HepG2 (cell line): ENCODE data around the gene FAM184B. TPM values are rescaled to one million over a fixed set of nuclear protein-coding genes. Genes with fewer than 3 reads are reported as not detected.

Experiments used
- ATAC-seq: fragments of 200-7000 bp; cut with Tn5 transposase; 3 replicates; pipeline ENCODE4 v1.9.1; 2020; ENCODE audit warnings: mild to moderate bottlenecking, moderate library complexity
- BruUV-seq: library from RNA; stranded (reverse); fragments of 400-500 nt; replicated peaks from 2 replicates; lab custom pipeline; 2021; lab: Mats Ljungman, UMichigan
- CTCF ChIA-PET: fragments of 300-600 bp; formaldehyde crosslinking; extraction: SDS; loops from one replicate; lab custom pipeline; 2021; ENCODE audit warnings: low total read pairs, inconsistent platforms, low intra/inter-chr PET ratio; lab: Yijun Ruan, JAX
- POLR2A ChIA-PET: fragments of 350-600 bp; sonication (Branson Sonifier 250); formaldehyde crosslinking; loops from one replicate; lab custom pipeline; 2020; ENCODE audit warnings: antibody characterized with exemption, inconsistent platforms; lab: Yijun Ruan, JAX
- DNase-seq: peaks from one replicate; pipeline ENCODE4 v3.0.0-alpha.2; 2015; ENCODE audit warnings: low spot score
- FAIRE-seq: peaks from 3 replicates; lab custom pipeline; 2011; peaks lifted over from hg19 to GRCh38; lab: Jason Lieb, UNC
- H2AFZ ChIP-seq: one replicate; pipeline ENCODE4 v1.6.1; 2011; ENCODE audit warnings: low read length, inconsistent platforms
- H3K27ac ChIP-seq: fragments of 300-600 bp; 3 replicates; pipeline ENCODE4 v1.8.0; 2011; ENCODE audit warnings: mixed run types, mild to moderate bottlenecking, mixed read lengths, low read length, inconsistent platforms; ENCODE audit not compliant: insufficient read depth; ENCODE audit errors: extremely low read length
- H3K27me3 ChIP-seq, 2 experiments: fragments of 200-600 bp in 1 of 2; 2 replicates in 1 of 2; 3 replicates in 1 of 2; pipeline versions ENCODE4 v1.6.0 to v1.8.0; 2011; ENCODE audit warnings: low read length in 2 of 2, mild to moderate bottlenecking in 2 of 2, moderate library complexity in 2 of 2, inconsistent platforms in 1 of 2; ENCODE audit not compliant: insufficient read depth in 2 of 2, control insufficient read depth in 1 of 2
- H3K36me3 ChIP-seq, 2 experiments: fragments of 200-600 bp in 1 of 2; replicated peaks in 1 of 2; 2 replicates in 1 of 2; 3 replicates in 1 of 2; pipeline versions ENCODE4 v1.5.1 to v1.8.0; 2011; ENCODE audit warnings: low read length in 2 of 2, inconsistent platforms in 1 of 2; ENCODE audit not compliant: insufficient read depth in 2 of 2, control insufficient read depth in 1 of 2
- H3K4me1 ChIP-seq: 2 replicates; pipeline ENCODE4 v1.5.1; 2012; ENCODE audit warnings: low read length, inconsistent platforms; ENCODE audit not compliant: insufficient read depth
- H3K4me2 ChIP-seq: 2 replicates; pipeline ENCODE4 v1.6.0; 2011; ENCODE audit warnings: low read depth, low read length, inconsistent platforms
- H3K4me3 ChIP-seq, 3 experiments: fragments of 200-600 bp in 1 of 3; sonication (generic), shearing (Covaris generic) in 1 of 3; replicated peaks in 1 of 3; 2 replicates each; pipeline ENCODE4 v1.5.1; 2011 to 2016; ENCODE audit warnings: low read length in 3 of 3, inconsistent platforms in 2 of 3, low read depth in 2 of 3, mild to moderate bottlenecking in 2 of 3, control low read depth in 1 of 3, mixed read lengths in 1 of 3; ENCODE audit not compliant: insufficient read depth in 1 of 3
- H3K79me2 ChIP-seq: one replicate; pipeline ENCODE4 v1.6.1; 2011; ENCODE audit warnings: low read length, inconsistent platforms; ENCODE audit not compliant: insufficient read depth
- H3K9ac ChIP-seq: 2 replicates; pipeline ENCODE4 v1.6.0; 2011; ENCODE audit warnings: mild to moderate bottlenecking, low read depth, low read length, inconsistent platforms; ENCODE audit not compliant: insufficient read depth
- H3K9me3 ChIP-seq: 2 replicates; pipeline ENCODE4 v1.5.1; 2012; ENCODE audit warnings: mild to moderate bottlenecking, low read length
- H4K20me1 ChIP-seq: 2 replicates; pipeline ENCODE4 v1.6.0; 2011; ENCODE audit warnings: inconsistent platforms, mild to moderate bottlenecking, low read length, moderate library complexity; ENCODE audit not compliant: insufficient read depth
- FIP1L1 ChIP-seq: fragments of 200-400 bp; formaldehyde crosslinking; IDR thresholded peaks from 2 replicates; pipeline ENCODE4 v1.6.1; 2018; ENCODE audit warnings: low read depth, mild to moderate bottlenecking, low read length, moderate library complexity, borderline replicate concordance; ENCODE audit not compliant: insufficient read depth
- KLF11 ChIP-seq: IDR thresholded peaks from 2 replicates; pipeline ENCODE4 v1.6.1; 2016; ENCODE audit warnings: missing compliant biosample characterization
- MAFF ChIP-seq: IDR thresholded peaks from 2 replicates; pipeline ENCODE4 v1.6.1; 2011; ENCODE audit warnings: low read depth, low read length, improper control_type of control experiment
- NR3C1 ChIP-seq: sonication (generic); formaldehyde crosslinking; IDR thresholded peaks from 2 replicates; pipeline ENCODE4 v1.4.0; 2020; ENCODE audit warnings: missing genetic modification reagents
- RAD21 ChIP-seq: fragments of 450-650 bp; formaldehyde crosslinking; IDR thresholded peaks from 2 replicates; pipeline ENCODE4 v1.5.0; 2020; ENCODE audit warnings: mild to moderate bottlenecking
- ZNF720 ChIP-seq: sonication (generic); formaldehyde crosslinking; IDR thresholded peaks from 2 replicates; pipeline ENCODE4 v1.4.0; 2020; ENCODE audit warnings: missing genetic modification reagents
- WGBS: methylation state at CpG from one replicate; pipeline ENCODE4 v1.1.6; 2017; ENCODE audit warnings: low lambda C conversion rate; 5-methylcytosine and 5-hydroxymethylcytosine counted together
- in situ Hi-C: cut with HindIII; loops from 2 replicates; pipeline ENCODE4 v1.10.0; 2017; ENCODE audit warnings: low pct_unique_long_range_greater_than_20kb; ENCODE audit not compliant: extremely low pct_ligation_motif_present
- intact Hi-C: fragments of 100-400 bp; cut with micrococcal nuclease; formaldehyde crosslinking; loops from one replicate; pipeline ENCODE4 v1.10.0; 2022; ENCODE audit not compliant: unreplicated experiment
- polyA plus RNA-seq, 8 experiments: library from polyadenylated mRNA; depleted of rRNA in 3 of 8; stranded (reverse) in 7 of 8; unstranded in 1 of 8; fragments of >200 nt; fragmentation: Illumina TruSeq in 4 of 8; extraction: Trizol in 4 of 8; gene quantifications; 2 replicates each; pipeline versions ENCODE4 v1.2.1 to v1.2.3, GENCODE V29; 2011 to 2016; ENCODE audit warnings: low read depth in 4 of 8, missing spikeins in 1 of 8, mixed read lengths in 1 of 8; ENCODE audit not compliant: insufficient read depth in 1 of 8
- total RNA-seq, 5 experiments: library from RNA; depleted of rRNA; stranded (reverse); fragments of >200 nt; fragmentation: Illumina TruSeq; extraction: Trizol; gene quantifications; 2 replicates each; pipeline ENCODE4 v1.2.3, GENCODE V29; 2016; ENCODE audit warnings: low read depth in 1 of 5
- TF ChIP-seq, protein P1 (sequence below): sonication (generic); formaldehyde crosslinking; IDR thresholded peaks from 2 replicates; pipeline ENCODE4 v1.8.1; 2023; ENCODE audit warnings: mild to moderate bottlenecking, moderate library complexity, missing genetic modification reagents
- TF ChIP-seq, protein P2 (sequence below): sonication (generic); formaldehyde crosslinking; IDR thresholded peaks from 2 replicates; pipeline ENCODE4 v1.5.0; 2020; ENCODE audit warnings: mild to moderate bottlenecking, missing genetic modification reagents, moderate library complexity

The FAM184B gene
- total and polyA plus RNA-seq, 2 of the 13 experiments (the other 11 are each of a cell fraction or from before 2014, with no cell fraction given), result not detected

DNA sequence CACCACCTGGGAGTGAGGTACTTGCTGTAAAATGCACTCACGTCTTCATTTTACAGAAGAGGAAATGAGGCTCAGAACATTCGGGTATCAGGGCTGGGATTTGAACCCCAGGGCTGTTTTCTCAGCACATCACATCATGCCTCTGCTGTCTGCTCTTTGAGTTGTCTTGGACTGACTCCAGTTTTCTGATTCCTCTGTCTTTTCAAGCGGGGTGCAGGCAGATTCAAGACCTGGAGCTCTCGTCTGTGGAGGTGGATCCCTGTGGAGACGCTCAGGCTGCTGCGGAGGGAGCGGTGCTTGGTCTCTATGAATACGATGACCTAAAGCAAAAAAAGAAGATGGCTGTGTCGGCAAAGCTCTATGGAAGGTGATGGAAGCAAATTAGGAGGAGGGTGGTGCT lies 198.1 kb downstream of the FAM184B start:
- TF ChIP-seq RAD21 (CRISPR knock-in tag), result no peak
- TF ChIP-seq, protein P1, sequence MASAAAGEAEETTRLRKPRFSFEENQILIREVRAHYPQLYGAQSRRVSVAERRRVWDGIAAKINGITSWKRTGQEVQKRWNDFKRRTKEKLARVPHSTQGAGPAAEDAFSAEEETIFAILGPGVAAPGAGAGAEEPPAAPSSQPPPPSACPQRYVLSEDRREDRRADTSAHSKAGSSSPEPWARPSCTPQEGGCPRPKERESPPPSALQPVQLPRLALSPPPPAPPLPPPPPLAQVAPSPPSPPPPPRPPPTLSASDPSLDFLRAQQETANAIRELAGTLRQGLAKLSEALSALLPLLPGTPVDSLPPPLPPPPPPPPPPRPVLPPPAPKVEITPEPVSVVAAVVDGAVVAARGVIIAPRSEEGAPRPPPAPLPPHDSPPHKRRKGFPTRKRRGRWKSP, result no peak
- TF ChIP-seq KLF11, result no peak
- no peak for TF ChIP-seq MAFF
- TF ChIP-seq ZNF720 (CRISPR knock-in tag), result no peak
- Histone ChIP-seq H3K9ac (no peak overlapping the region), H3K4me1 (peaks cover 48% of the 10 kb centered on the region), H3K4me2 (no peak overlapping the region), H3K36me3 (peaks cover 9 to 71% of the 10 kb centered on the region in 2 experiments), H3K27ac (no peak overlapping the region), H4K20me1 (no peaks in the 10 kb centered on the region), H3K4me3 (no peak overlapping the region), H3K79me2 (peaks cover 19% of the 10 kb centered on the region), H3K9me3 (no peaks in the 10 kb centered on the region), H3K27me3 (no peaks in the 10 kb centered on the region; a peak in 1 of 5 replicates), H2AFZ (no peak overlapping the region)
- 97% methylated on average over 9 of the region's 9 CpGs for WGBS
- ChIA-PET CTCF (no interaction called here), POLR2A (interaction anchor here (1.7 kb wide), 1 partner anchor 24 kb away, joined by 4 read pairs; no protein-coding TSS in a partner anchor)
- in situ Hi-C loops (no loop called here), intact Hi-C loops (no loop called here)
- no peak for ATAC-seq
- FAIRE-seq, result no peak
- DNase-seq, result no peak
- BruUV-seq, result no TSS peak

DNA sequence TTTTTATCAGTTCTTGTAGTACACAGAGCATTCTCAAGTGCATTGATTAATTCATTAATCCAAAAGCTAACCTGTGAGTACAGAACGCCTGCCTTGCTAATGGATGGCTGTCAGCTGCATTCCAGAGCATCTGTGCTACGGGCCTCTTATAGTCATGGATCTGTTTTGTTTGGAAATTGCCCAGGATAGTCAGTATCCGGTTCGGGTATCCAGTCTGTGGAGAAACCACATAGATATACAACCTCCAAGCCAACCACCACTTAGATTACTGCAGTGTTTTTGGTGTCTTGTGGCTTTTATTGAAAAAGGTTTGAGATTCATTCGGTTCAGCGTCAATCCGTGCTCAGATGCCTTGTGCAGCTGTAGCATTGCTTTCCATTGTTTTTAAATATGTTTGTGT lies 200.5 kb downstream of the FAM184B start:
- Histone ChIP-seq H3K4me2 (no peak overlapping the region), H3K36me3 (peaks cover 9 to 63% of the 10 kb centered on the region in 2 experiments), H3K27ac (no peak overlapping the region), H4K20me1 (no peaks in the 10 kb centered on the region), H3K79me2 (peaks cover 28% of the 10 kb centered on the region), H2AFZ (no peak overlapping the region), H3K4me1 (peaks cover 33% of the 10 kb centered on the region), H3K27me3 (no peaks in the 10 kb centered on the region; a peak in 1 of 5 replicates), H3K4me3 (no peak overlapping the region), H3K9ac (no peak overlapping the region), H3K9me3 (no peaks in the 10 kb centered on the region)
- in situ Hi-C loops (no loop called here), intact Hi-C loops (no loop called here)
- DNase-seq (no peak), ATAC-seq (no peak), FAIRE-seq (no peak)
- no TSS peak for BruUV-seq
- TF ChIP-seq, protein P2, sequence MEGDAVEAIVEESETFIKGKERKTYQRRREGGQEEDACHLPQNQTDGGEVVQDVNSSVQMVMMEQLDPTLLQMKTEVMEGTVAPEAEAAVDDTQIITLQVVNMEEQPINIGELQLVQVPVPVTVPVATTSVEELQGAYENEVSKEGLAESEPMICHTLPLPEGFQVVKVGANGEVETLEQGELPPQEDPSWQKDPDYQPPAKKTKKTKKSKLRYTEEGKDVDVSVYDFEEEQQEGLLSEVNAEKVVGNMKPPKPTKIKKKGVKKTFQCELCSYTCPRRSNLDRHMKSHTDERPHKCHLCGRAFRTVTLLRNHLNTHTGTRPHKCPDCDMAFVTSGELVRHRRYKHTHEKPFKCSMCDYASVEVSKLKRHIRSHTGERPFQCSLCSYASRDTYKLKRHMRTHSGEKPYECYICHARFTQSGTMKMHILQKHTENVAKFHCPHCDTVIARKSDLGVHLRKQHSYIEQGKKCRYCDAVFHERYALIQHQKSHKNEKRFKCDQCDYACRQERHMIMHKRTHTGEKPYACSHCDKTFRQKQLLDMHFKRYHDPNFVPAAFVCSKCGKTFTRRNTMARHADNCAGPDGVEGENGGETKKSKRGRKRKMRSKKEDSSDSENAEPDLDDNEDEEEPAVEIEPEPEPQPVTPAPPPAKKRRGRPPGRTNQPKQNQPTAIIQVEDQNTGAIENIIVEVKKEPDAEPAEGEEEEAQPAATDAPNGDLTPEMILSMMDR, result no peak
- TF ChIP-seq FIP1L1, result no peak
- no peak for TF ChIP-seq NR3C1 (CRISPR knock-in tag)
- WGBS, result 98% methylated on average over 7 of the region's 7 CpGs
- ChIA-PET CTCF (no interaction called here), POLR2A (interaction anchor here (1.2 kb wide), 1 partner anchor 33 kb away, joined by 4 read pairs; the partner anchor contains the start of gene MED28)
